Inflammatory macrophage treated with lipopolysaccharide for 1 hour (primary cell): ENCODE data around the gene SLC2A5.

Experiments
- DNase-seq, 2 donors: peaks; one replicate each; pipeline ENCODE4 v3.0.0-alpha.2; 2020 to 2022

SLC2A5 gene, protein sequence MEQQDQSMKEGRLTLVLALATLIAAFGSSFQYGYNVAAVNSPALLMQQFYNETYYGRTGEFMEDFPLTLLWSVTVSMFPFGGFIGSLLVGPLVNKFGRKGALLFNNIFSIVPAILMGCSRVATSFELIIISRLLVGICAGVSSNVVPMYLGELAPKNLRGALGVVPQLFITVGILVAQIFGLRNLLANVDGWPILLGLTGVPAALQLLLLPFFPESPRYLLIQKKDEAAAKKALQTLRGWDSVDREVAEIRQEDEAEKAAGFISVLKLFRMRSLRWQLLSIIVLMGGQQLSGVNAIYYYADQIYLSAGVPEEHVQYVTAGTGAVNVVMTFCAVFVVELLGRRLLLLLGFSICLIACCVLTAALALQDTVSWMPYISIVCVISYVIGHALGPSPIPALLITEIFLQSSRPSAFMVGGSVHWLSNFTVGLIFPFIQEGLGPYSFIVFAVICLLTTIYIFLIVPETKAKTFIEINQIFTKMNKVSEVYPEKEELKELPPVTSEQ

DNA sequence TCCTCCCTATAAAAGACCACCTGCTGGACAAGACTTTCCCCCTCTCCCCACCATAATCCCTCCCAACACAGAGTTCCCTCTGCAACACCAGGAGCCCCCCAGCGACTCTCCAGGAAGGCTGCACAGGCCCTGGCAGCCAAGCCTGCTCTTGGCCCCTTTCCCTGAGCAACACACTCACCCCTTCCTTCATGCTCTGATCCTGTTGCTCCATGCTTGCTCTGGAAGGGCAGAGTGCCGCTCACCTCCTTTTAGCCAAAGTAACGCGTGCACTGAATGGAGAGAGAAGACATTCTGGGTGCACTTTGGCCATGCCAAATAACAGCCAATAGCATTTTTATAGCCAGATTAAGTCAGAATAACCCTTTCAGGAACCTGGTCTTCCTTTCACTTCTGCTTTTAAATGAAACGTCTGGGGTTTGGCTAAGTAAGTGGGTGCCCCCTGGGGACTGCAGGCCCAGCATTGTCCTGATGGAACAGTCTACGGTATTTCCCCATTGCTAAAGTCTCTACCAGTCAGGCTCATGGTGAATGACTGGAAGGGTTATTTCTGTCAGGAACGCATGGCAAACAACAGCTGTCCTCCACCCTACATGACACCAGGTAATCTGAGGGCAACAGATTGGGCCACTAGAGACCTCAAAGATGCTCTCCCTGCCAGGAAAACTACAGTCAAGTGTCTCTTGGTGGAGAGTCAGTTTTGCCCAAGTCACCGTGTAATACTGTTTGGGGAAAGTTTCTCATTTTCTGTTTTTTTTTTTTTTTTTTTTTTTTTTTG is at the start of gene SLC2A5:
TSS of gene SLC2A5 (minus strand) at position 310 of the 775 bp plus-strand sequence. CDS start at position 211, 99 bp downstream.
- DNase-seq = peak; percentile 78 to 93

DNA sequence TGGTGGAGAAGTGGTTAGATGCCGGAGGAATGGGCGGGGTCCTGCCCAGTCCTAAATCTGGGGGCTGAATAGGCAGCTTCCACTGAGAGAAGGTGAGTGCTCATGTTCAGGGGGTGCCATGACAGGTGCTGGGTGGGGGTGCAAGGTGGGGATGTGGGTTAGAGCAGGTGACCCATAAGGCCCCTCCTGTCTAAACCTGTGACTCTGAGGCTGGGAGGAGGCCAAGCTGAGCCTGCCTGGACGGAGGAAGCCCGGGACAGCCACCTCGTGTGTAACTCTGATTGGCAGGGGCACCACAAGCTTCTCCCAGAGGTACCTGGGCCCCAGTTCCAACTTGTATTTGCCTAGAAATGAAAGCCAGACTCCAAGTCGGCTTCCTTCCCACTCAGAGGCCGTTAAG is 48.8 kb upstream of the SLC2A5 start:
- no peak for DNase-seq

DNA sequence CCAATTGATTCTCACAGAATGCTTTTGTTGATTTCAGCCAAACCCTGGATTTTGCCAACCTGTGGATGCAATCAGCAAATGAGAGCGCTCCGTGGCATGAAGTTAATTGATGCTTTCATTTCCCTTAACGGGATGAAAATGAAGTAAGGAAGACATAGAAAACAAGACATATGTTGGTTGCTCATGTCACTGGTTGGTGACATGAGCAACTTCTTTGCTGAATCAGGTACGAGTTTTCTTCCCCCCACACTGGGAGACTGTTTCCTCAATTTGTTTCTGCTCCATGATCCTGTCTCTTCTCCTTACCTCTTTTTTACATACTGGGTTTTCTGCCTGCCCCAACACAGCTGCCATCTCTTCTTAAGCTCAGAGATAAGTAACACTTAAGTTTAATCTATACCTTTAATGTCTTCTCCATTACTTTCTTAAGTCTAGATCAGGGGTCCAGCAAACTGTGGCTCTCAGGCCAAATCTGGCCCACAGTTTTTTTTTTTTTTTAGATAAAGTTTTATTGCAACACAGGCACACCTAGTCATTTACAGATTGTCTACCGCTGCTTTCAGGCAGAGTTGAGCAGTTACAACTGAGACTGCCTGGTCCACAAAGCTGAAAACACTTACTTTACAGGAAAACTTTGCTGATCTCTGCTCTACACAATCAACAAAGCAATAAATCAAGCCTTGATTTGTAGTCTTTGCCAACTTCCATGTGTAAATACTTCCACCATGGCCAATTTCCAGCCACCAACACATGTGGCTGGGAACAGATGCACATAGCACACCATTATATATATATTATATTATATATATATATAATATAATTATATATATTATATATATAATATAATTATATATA is 46.1 kb upstream of the SLC2A5 start:
- no peak for DNase-seq

DNA sequence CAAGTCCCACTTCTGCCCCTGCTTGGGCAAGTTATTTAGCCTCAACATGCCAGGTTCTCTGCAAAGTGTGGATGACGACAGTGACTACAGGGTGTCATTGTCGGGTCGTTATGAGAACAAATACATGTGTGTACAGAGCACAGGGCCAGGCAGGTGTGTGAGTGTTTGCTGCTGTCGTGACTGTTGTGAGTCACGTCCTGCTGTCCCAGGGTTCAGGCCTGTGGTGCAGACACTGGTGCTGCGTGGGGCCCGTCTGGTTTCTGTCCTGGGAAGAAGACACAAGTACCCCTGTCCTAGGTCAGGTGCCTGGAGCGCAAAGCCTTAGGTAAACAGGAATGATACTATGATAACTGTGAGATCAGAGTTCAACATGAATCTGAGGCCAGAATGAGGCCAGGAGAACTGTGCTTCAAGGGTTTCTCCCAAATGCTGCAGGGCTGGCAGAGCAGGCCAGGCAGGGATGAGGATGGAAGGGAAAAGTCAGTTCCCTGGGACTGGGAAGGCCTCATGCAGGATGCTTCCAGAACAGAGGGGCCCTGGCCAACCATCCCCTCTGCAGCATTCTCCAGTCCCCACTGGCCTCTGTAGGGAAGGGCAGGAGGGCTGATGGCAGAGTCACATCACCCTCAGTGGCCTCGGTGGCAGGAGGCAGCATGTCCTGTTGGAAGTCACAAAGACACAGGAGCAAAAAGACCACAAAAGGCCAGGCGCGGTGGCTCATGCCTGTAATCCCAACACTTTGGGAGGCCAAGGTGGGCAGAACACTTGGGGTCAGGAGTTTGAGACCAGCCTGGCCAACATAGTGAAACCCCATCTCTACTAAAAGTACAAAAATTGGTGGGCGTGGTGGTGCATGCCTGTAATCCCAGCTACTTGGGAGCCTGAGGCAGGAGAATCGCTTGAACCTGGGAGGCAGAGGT is 43.8 kb upstream of the SLC2A5 start:
- no peak for DNase-seq

DNA sequence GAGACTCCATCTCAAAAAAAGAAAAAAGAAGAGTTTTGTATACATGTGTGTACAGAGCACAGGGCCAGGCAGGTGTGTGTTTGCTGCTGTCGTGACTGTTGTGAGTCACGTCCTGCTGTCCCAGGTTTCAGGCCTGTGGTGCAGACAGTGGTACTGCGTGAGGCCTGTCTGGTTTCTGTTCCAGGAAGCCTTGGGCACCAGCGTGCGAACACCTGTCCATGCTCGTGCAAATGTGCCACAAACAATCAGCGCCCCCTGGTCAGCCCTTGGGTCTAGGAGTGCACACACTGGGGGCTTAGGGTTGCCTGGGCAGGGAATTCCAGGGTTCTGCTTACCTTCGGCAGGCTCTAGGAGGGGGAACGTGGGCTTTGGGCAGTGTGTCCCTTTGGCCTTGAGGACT is 42.5 kb upstream of the SLC2A5 start:
- no peak for DNase-seq

DNA sequence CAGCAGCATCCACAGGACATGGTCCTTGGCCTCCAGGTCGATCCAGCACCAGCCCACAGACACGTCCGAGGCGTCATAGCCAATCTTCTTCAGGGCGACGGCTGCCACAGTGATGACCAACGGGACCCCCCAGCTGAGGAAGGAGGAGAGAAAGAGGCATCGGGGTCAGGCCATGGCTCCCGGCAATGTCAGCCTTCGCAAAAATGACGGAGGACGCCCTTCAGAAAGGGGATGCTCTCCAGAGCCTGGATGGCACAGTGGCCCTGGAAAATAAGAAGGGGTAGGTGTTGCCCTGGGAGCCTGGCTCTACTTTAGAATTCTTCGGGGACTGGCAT is 41.9 kb upstream of the SLC2A5 start:
- DNase-seq = no peak

DNA sequence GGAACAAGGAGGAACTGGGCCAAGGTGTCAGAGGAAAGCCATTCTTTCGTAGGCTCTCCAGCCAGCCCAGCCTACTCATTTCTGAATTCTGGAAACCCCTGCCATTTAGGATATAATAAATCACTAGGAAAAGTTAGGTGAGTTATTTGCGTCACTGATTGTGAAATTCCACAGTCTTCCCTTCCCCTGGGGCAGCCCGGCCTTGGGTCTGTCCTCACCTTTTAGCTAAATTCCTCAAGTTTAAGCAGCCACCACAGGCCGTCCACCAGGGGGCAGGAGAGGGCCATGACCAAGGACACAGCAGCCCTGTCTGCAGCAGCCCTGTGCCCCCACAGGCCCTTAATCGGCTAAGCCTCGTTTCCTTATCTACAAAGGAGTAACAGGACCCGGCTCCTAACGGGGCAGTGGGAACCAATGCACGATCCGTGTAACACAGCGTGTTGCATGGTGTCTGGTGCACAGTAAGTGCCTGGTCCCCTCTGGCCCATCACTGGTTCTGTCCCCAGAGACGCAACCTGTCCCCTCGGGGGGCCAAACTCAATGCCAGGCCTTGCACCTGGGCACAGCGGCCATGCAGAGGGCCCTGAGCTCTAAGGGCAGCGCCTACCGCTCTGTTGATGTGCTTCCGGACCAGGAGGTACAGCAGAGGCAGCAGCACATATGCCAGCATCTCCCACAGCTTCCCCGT is 41.4 kb upstream of the SLC2A5 start:
- peak; percentile 70 to 88 for DNase-seq

DNA sequence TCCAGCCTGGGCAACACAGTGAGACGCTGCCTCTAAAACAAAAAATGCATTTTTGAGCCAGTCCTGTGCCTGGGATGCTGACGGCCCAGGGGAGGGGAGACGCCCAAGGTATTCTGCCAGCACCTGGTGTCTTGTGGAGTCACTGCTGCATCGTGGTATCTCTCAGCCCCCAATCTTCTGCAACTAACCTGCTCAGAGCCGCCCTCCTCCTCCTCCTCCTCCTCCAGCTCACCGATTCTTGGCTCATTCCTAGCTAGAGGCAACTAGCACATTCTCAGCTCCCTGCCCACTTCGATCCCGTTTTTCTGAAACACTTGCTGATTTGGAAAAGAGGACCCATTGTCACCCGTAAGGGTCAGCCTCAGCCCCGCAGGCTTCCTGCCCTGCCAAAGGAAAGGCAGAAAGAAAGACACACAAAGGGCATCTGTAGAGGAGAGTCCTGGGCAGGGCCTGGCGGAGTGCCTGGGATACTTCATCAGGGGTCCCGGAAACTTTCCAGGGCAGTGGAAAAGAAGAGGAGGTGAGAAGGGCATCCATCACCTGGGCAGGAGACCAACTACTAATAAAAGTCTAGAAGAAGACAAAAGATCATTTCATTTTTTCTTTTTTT is 38.7 kb upstream of the SLC2A5 start:
- DNase-seq = no peak

DNA sequence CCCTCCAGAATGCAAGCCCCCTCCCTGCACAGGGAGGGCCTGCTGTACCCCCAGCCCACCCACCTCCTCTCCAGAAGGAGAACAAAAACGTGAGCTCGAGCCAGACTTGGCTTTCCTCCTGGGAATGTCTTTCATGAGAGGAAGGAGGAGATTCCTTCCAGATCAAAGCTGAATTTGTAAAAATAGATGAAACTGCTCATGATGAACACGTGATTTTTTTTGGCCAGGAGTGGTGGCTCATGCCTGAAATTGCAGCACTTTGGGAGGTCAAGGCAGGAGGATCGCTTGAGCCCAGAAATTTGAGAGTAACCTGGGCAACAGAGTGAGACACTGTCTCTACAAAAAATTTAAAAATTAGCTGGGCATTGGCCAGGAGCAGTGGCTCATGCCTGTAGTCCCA is 37.7 kb upstream of the SLC2A5 start:
- no peak for DNase-seq

DNA sequence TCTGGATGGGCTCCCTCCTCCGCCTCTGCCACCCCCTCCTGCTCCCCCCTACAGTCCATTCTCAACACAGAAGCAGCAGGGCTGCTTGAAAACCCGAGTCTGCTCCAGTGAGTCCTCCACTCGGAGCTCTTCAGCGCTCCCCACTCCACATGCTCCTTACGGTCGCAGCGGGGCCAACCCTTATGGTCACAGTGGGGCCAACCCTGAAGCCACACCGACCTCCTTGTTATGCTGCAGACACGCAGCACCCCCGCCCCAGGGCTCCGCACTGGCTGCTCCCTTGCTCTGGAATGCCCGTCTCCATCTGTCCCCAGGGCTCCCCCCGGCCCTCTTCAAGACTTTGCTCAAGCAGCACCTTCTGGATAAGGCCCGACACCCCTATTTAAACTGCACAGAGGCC is 36.9 kb upstream of the SLC2A5 start:
- no peak for DNase-seq

DNA sequence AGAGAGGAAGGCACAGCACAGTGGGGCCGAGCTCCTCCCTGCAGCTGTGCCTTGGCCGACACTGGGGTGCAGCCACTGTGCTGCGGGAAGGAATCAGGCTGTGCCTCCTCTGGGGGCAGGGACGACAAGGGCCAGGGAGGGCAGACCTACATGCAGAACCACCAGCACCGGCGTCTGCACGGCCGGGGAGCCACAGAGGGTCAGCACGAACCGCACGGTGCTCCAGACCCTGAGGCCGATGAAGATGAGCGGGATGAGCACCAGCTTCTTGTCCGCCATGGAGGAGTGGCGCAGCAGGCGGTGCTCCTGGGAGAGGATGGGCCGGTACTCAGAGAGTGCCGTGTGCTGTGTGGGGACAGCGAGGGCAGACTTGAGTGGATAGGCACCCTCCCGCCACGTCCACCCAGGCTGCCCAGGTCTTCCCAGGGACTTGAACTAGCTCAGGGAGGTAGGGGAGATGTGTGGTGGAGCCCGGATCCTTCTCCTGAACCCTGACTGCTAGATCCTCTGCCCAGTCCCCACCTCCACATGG is 36.0 kb upstream of the SLC2A5 start:
- no peak for DNase-seq

DNA sequence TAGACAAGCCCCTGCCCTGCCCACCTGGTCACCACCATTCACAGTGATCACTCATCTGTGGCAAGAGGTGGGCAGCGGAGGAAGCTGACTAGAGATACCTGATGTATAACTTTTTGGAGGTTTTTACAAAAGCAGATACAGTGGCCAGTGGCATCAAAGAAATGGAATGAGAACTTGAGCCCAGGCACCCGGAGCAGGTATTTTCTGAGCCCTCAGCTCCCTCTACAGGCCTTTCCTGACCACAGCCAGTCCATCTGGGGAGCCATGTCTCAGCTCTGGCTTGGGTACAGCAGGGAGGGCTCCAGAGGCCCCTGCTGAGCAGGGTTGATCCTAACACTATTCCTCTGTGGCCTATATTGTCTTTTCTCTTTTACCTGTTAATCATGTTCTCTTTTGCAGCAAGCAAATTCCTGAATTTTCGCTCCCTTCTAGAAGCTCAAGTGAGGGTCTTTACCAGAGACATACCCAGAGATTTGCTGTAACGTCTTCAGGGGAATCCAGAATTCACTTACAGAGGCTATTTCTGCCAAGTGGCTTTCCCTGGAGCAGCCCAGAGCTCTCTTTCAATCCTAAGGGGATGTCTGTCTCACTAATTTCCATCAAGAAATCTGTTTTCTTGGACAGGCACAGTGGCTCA is 32.2 kb upstream of the SLC2A5 start:
- DNase-seq = peak; percentile 58 to 76

DNA sequence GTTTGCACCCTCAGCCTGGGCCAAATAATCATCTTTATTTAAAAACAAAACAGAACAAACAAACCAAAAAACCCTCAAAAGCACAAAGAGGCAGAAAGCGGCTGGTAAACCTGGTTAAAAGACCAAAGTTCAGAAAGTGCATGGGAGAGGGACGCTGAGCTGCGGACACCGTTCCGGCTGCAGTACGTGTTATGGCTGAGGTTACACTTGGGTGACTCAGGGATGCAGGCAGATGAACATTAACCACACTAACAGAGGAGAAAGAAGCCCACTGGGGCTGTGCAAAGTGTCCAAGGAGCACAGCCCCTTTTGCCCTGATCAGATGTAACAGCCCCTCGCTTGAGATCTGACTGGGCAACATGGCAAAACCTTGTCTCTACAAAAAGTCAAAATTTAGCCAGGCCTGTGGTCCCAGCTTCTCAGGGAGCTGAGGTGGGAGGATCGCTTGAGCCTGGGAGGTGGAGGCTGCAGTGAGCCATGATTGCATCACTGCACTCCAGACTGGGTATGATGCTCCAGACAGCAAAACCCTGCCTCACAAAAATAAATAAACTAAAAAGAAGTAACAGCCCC is 31.1 kb upstream of the SLC2A5 start:
- DNase-seq = no peak

DNA sequence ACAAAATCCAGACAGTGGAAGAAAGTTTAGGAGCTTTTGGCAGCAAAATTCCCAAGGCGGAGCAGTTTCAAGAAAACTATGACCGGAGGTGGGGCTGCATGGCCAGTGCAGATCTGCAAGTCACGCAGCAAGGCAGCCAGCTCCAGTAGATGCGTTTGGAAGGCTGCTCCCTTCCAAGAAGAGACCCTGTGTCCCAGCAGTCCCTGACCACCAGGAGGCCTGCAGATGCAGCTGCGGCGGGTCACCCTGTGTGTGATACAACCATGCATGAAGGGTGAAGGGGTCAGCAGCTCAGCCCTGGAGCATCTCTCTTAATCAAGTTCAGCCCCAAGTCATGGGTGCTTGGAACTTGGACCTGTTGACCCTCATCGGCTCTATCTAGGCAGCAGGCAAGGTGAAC is 30.1 kb upstream of the SLC2A5 start:
- DNase-seq = no peak

DNA sequence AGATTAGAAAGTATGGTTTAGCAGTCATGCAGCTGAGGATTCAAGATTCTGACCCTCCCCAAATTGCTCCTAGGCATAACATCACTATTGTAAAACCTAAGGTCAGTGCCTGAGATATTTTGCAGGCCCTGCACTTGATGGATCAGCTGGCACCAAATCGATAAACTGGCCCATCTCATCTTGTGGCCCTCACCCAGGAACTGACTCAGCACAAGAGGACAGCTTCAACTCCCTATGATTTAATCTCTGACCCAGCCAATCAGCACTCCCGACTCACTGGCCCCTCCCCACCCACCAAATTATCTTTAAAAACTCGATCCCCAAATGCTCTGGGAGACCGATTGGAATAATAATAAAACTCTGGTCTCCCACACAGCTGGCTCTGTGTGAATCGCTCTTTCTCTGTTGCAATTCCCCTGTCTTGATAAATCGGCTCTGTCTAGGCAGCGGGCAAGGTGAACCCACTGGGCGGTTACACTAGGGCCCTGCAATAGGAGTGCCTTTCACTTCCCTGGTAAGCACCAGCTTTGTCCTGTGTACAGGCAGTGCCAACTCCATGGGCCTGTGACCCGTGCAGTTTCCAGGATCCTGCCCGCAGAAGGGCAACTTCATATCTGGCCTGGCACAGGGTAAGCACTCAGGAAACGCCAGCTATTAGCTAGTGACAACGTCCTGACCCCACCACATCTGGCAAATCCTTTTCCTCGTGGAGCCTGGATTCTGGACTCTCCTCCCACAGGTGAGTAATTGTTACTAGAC is 28.7 kb upstream of the SLC2A5 start:
- DNase-seq = no peak

DNA sequence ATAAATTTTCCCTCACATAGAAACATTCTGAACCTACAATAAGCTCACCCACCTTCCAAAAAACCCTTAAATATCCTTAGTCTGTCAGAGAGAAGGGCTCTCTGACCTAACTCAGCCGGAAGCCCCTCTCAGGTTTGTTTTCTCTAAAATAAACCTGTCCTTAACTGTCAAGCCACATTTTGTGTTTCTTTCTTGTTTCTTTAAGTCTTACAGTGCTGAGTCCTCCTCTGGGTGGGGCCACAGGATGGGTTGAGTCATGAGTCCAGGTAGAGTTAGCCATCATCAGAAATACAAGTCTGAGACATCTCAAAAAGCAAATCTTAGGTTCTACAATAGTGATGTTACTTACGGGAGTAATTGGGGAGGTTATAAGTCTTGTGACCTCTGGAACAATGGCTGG is 26.4 kb upstream of the SLC2A5 start:
- no peak for DNase-seq

DNA sequence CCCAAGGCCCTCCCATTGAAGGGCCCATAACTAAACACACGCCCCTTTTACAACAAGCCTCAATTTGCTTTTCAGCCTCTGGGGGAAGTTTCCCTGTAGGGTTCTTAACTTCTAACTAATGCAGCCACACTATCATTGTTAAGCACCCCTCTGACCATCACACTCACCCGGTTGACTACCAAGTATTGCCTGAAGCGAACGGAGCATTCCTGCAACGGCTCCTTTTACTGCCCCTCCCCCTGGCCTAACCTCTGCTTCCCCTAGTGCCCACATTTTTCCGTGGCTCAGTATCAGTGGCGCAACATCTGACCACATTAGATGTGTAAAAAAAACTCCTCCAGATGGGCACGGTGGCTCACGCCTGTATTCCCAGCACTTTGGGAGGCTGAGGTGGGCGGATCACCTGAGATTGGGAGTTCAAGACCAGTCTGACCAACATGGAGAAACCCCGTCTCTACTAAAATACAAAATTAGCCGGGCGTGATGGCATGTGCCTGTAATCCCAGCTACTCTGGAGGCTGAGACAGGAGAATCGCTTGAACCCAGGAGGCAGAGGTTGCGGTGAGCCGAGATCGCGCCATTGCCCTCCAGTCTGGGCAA is 24.7 kb upstream of the SLC2A5 start:
- DNase-seq = peak; percentile 26 to 35

DNA sequence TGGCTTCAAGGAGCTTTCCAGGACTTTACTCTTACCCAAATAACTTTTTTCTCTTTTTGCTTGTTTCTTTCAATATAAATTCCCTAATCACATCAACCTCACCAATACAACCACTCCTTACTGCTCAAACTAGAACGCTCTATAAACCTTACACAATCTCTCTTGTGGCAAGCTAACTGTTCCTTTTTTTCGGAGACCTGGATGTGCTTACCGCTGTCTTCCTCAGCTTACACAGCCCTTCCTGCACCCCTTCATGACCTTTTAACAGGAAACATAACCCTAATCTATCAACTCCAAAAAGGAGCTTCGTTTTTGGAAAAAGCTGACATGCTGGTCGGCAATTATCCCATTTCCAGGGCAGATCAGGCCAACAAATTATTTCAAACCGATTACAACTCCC is 24.1 kb upstream of the SLC2A5 start:
- peak in 1 of 2 donors; percentile 25 for DNase-seq

DNA sequence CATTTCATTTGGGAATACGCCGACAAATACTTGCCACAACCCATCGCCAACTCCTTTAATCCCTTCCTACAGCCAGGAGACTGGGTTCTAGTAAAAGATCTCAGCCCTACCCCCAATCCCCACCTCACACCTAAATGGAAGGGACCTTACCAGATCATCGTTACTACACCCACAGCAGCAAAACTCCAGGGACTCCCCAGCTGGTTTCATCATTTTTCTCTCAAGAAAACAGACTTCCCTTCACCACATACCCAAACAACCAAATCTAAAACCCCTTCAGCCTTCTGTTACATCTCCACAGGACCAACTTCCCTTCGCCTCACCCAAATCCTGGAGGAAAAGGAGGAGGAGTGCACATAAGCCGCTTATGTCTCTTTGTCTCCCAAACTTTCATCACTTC is 23.7 kb upstream of the SLC2A5 start:
- DNase-seq = peak; percentile 66 to 76
